ENCODE data around the gene FMOD. TPM values are rescaled to one million over a fixed set of nuclear protein-coding genes. Genes with fewer than 3 reads are reported as not detected.
A peak's percentile ranks its signal among the peaks of the same experiment; 100 is the strongest.

FMOD gene
- total RNA-seq, result 10 to 100 TPM; 25.2 to 29.6 TPM
- long read RNA-seq, transcript FMOD-201 (3 exons, 3,310 nt), result major isoform, 8 of 52 reads
- long read RNA-seq, partial matches to known transcripts, result 35 of 52 reads
- long read RNA-seq, other reads (novel, unspliced or antisense), result 9 of 52 reads

DNA sequence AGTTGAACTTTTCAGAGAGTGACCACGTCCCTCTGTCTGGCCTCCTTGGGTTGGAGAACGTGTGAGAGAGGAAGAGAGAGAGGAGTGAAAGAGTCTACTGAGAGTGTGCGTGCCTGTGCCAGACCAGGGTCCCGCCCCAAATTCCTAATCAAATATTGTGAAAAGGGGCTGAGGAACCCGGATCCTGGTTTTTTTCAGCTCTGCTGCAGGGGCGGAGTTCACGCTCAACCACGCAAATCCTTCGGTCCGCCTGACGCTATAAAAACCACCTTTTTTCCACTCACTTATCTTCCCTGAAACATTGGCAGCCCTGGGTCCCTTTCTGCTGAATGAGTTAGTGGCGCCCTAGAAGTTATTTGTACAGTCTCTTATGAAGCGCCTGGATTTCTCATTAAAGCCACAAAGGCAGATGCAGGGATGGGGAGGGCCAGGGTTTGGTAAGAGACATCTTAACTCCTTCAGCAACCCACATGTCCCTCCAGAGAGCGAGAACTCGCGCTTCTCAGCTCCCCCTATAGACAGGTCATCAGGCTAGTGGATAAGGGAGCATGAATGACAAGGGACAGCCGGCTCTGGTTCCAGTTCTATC lies at the start of gene FMOD:
TSS of gene FMOD (minus strand) at position 86 of the 589 bp plus-strand sequence. CDS start 2,852 bp downstream, outside the sequence.
- DNase-seq, result peak; percentile 47 to 53
- intact Hi-C loops (cut with DNase I, micrococcal nuclease), result no loop called here
- ATAC-seq, result peak; percentile 81

DNA sequence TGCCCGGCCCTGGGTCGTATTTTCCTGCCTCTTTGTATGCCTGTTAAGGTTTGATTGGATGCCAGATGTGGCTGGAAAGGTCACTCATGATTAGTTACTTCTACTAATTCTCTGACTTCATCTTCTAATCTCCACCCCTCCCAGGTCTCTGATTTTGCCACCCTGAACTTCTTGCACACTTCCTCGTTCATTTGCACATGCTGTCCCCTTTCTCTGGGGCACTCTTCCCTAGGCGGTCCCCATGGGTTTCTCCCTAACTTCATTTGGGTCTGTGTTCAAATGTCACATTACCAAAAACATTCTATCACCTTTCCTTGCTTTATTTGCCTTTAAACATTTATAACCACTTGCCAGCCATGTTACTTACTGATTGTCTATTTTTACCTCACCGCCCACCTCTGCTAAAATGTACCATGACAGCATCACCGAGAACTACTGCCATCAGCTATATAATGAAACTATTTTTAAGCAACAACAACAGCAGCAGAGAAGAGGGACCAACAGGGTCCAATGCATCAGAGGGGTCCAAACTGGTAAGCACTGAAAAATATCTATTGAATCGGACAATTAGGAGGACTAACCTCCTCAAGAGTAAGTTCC lies 45.8 kb upstream of the FMOD start:
- intact Hi-C loops (cut with DNase I, micrococcal nuclease), result no loop called here
- DNase-seq (no peak), ATAC-seq (no peak)

DNA sequence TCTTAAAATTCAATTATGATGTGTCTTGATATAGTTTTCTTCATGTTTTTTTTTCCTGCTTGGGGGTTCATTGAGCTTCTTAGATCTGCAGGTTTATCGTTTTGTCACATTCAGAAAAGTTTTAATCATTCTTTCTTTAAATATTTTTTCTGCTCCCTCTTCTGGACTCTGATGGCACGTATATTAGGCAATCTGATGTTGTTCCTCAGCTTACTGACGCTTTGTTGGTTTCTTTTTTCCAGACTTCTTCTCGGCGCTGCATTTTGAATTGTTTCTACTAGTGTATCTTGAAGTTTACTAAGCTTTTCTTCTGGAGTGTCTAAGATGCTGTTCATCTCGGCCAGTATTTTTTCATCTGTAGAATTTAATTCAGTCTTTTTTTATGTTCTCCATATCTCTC lies 44.8 kb upstream of the FMOD start:
- intact Hi-C loops (cut with DNase I, micrococcal nuclease), result no loop called here

DNA sequence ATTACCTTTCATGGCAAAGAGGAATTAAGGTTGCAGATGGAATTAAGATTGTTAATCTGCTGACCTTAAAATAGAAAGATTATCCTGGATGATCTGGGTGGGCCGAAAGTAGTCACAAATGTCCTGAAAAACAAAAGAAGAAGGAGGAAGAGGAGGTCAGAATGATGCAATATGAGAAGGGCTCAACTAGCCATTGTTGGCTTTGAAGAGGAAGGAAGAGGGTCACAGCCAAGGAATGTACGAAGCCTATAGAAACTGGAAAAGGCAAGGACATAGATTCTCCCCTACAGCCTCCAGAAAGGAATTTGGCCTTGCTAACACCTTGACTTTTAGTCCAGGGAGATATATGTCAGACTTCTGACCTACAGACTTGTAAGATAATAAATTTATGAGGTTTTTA lies 39.4 kb upstream of the FMOD start:
- DNase-seq (no peak), ATAC-seq (no peak)
- intact Hi-C loops (cut with DNase I, micrococcal nuclease), result no loop called here

More for the DNA sequence above, 44.8 kb upstream of the FMOD start:
- no peak for ATAC-seq
- no peak for DNase-seq

DNA sequence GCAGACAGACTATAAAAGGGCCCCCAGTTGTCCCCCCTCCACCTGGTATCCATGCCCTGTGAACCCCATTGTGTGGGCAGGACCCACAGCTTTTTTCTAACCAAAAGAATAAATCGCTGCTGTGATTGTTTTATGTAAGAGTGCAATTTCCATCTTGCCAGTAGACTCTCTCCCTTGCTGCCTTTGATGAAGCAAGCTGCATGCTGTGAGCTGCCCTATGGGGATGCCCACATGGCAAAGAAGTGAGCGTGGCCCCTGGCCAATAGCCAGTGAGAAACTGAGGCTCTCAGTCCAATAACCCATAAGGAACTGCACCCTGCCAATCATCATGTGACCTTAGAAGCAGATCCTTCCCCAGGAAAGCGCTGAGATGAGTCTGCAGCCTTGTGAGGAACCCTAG lies 37.8 kb upstream of the FMOD start:
- intact Hi-C loops (cut with DNase I, micrococcal nuclease), result no loop called here
- no peak for ATAC-seq
- DNase-seq, result no peak

DNA sequence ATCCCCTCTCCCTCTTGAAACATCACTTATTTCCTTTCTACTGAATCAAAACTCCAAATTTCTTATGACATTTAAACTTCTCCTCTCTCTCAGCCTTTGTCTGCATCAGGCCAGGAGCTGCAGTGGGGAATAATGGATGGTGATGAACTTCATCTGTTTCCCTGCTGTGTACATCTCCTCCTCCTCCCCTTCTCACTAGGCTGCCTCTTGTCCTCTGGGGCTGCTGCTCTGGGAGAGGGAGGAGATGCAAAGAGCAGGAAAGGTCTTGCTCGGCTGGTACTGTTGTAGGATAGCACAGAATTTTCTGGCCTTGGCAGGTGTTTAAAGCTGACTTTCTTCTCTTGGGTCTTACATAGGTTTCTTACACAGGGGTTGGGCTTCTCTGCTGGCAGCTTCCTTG lies 31.1 kb upstream of the FMOD start:
- DNase-seq (no peak), ATAC-seq (no peak)
- intact Hi-C loops (cut with DNase I, micrococcal nuclease), result no loop called here

DNA sequence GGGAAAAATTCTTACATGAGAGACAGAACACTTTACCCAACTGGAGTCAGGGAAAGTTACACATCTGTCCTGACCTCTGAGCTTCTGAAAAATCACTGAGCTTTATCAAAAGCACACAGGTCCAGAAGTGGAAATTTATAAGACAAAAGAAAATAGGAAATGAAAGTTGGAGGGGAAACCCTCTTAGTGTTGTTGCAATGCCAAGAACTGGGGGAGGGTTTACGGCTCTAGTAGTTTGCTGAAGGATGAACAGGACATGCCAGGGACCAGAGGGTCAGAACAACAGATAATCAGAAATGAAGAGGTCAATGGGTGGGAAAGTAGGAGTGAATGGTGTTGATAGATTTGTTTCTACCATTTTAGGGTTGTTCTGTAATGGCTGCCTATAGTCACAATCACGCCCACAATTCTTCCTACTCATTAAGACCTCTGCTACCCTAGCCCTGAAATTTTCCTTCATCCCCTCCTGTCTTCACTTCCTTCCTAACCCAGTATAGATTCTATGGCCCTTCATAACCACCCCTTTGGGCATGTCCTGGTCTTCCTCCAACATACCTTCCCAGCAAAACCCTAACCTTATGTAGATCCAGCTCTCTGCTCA lies 30.3 kb upstream of the FMOD start:
- DNase-seq (no peak), ATAC-seq (no peak)
- intact Hi-C loops (cut with DNase I, micrococcal nuclease), result no loop called here

DNA sequence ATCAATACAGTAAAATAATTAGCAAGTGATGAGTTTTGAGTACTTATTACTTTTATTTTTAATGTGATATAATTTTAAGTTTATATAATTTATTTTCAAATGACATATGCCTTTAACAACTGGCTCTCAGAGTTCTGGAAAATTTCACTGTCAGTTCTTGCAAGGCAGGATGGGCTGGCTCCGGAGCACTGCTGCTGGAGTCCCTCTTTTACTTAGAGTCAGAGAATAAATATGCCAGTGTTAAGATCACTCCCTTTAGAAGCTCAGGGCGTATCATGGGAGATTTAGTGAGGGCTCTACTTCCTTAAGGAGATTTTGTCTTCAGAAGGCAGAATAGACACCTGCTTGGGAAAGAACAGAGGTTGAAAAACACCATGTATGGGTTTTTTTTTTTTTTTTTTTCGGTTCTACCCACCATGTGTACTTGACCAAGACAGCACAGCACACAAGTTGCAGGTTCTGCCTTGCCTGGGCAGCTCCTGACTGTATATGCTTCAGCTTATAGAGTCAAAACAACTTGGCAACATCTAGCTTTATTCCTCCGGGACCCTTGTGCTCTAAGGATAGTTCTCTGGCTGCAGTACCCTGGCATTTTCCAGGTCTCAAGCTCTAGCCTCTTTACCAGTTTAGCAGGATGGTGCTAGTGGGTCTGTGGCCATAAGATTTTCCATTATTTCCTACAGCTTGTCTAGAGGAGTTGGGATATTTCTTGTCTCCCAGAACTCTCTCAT lies 29.7 kb upstream of the FMOD start:
- ATAC-seq, result peak; percentile 48
- intact Hi-C loops (cut with DNase I, micrococcal nuclease), result no loop called here

DNA sequence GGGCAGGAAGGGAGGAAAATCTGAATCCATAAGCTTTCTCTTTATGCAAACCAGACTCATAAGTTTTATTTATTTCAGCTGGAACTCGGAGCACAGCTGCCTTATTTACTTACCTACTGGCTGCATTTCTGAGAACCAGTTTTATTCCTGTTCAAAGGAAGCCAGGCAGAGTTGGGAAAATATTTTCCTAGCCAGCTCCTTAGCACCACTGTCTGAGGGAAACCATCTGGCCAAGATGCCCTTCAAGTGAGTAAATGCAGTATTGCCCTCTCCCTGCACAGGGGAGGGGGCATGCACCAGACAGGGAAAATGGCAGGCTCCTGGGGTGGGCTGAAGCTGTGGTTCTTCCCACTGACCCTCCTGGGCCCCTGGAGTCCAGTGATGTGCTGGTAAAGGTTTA lies 28.9 kb upstream of the FMOD start:
- DNase-seq, result no peak
- peak; percentile 13 for ATAC-seq
- intact Hi-C loops (cut with DNase I, micrococcal nuclease), result no loop called here

More for the DNA sequence above, 29.7 kb upstream of the FMOD start:
- DNase-seq, result no peak

DNA sequence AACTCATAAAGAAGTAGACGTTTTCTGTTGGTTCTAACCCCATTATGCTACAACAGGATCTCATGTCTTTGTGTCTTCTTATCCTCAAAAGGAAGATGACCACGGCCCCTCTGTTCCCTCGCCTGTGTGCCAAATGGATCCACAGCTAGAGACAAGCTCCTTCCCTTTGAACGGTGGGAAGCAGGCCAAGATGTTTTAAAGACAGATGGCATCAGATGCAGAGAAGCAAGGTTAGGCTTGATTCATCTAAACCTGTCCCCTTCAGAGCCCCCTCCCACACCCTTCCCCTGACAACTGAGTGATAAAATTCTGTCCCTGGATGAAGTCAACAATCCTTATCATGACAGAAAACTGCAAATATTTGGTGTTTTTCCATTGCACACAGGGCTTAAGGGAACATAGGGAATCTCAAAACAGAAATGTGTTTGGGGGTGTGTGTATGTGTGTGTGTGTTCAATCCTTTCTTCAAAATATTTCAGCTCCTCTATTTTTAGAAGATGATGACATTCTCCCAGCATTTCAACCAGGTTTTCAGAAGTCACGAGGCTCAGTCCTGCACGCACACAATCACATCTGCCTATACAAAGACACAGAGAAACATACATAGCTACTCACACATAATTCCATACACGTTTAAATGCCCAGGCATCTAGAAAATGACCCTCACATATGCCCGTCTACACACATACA lies 27.8 kb upstream of the FMOD start:
- intact Hi-C loops (cut with DNase I, micrococcal nuclease), result no loop called here
- ATAC-seq (no peak), DNase-seq (no peak)

DNA sequence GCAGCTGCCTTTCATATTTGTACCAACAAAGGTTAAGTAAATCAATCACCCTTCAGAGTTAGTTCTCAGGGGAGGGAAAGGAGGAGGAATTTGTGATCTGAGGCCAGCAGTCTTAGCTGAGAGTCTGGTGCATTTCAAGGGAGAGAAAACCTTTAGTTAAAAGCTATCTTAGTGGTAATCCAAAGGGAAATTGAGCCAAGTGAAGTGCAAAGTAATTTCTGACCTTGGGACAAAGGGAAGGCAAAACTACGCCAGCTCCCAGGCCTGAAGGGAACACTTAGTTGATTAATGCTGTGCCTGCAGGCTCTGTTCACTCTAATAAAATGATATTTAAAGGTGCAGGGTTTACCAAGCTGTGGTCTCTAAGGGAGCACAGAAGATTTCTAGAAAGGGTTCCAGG lies 23.1 kb upstream of the FMOD start:
- intact Hi-C loops (cut with DNase I, micrococcal nuclease), result no loop called here
- DNase-seq (no peak), ATAC-seq (no peak)

DNA sequence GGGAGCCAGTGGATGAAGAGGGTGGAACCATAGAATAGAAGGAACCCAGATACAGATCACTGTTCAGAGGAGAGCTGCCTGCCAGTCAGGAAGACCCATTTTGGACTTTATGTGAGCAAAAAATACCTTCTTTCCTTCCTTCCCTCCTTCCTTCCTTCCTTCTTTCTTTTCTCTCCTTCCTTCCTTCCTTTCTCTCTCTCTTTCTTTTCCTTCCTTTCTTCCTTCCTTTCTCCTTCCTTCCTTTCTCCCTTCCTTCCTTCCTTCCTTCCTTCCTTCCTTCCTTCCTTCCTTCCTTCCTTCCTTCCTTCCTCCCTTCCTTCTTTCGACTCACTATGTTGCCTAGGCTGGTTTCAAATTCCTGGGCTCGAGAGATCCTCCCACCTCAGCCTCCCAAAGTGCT lies 22.1 kb upstream of the FMOD start:
- ATAC-seq (no peak), DNase-seq (no peak)
- intact Hi-C loops (cut with DNase I, micrococcal nuclease), result no loop called here

DNA sequence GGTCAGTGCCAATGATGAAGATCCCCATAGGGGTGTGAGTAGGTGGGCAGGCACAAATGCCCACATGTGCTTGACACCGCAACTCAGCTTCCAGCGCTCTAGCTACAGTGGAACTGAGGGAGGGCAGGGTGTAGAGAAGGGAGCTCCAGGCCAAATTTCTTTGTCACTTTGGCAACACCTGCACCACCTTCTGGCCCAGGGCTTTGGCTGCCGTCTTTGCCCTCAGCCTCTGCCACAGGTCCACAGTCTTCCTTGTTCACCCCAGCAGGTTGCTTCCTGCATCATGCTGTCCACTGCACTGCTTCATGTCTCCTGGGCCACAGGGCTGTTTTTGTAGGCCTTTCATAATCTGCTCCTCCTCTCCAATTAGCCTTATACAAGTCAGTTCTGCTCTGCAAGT lies 20.4 kb upstream of the FMOD start:
- intact Hi-C loops (cut with DNase I, micrococcal nuclease), result no loop called here

DNA sequence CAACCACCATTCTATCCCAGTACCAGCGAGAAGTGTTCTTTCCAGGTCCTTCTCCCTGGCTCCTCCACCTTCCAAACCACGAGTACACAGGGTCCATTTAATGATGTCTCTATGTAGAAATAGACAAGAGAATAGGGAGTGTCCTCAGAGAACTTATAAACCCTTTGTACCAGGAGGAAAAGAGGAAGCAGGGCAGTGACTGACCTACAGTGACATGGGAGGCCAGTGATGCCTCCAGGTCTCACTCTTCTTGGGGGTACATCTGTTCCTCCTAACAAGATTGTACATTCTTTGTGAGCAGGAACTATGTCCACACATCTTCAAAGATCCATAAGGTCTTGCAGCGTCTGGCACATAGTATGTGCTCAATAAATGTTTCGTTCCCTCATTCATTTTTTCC lies 18.7 kb upstream of the FMOD start:
- no peak for DNase-seq
- ATAC-seq, result no peak
- intact Hi-C loops (cut with DNase I, micrococcal nuclease), result loop anchor here (10.0 kb wide), 1 partner anchor 65 kb away; no protein-coding TSS in a partner anchor

More for the DNA sequence above, 20.4 kb upstream of the FMOD start:
- DNase-seq (no peak), ATAC-seq (no peak)

DNA sequence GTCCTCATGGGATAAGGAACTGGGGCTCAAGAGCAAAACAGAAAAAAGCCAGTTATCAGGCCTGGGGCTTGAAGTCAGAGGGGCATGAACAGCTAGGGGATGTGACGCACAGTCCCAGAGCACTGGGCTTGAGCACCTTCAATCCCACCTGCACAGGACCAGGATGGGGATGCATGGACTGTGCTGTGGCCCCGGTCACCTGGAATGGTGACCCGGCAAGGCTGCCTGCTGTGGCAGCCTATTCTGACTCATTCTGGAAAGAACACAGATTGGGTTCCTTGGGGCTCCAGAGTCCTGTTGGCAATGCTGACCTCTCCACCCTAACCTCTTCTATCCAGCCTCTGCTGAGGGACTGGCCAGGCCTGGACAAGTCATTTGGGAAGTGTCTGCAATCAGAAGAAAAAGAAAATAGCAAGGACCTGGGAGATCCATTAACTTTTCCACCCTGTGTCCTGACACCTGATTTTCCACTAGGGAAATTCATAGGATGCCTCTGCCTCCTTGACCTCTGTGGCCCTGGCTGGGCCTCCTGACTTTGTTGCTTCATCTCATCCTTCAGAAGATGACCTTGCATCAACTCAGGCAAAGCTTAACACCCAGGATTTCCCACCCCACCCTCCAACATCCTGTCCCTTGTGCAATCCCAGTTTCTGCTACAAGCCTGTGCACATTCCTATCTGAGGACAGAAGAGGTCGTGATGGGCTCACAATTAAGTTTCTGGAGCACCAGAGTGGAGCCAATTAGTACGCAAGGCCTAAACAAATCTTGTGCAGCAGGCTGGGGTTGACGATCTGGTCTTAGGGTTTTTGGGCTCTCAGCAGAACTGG lies 17.9 kb upstream of the FMOD start:
- intact Hi-C loops (cut with DNase I, micrococcal nuclease), result loop anchor here (10.0 kb wide), 1 partner anchor 66 kb away; no protein-coding TSS in a partner anchor
- ATAC-seq, result no peak
- peak in 1 of 2 donors; percentile 58 for DNase-seq

DNA sequence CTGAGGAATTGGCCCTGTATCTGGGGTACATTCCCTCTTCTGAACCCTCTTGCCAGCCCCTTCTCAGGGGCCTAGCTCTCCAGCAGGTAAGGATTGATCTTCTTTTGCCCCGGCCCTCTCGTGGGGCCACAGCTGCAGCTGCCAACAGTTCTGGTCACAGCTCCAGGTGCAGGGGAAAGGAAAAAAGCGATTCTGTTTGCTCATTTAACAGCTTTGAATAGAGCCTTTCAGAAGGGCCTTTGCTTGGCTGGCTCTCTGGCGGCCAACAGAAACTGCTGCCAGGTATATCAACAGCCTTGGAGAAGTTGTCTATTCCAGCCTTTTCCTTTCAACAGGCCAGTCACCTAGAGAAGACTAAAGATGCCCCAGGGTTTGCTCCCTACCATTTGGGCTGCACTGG lies 16.1 kb upstream of the FMOD start:
- peak; percentile 21 for ATAC-seq
- intact Hi-C loops (cut with DNase I, micrococcal nuclease), result loop anchor here (10.0 kb wide), 1 partner anchor 68 kb away; no protein-coding TSS in a partner anchor
- no peak for DNase-seq

DNA sequence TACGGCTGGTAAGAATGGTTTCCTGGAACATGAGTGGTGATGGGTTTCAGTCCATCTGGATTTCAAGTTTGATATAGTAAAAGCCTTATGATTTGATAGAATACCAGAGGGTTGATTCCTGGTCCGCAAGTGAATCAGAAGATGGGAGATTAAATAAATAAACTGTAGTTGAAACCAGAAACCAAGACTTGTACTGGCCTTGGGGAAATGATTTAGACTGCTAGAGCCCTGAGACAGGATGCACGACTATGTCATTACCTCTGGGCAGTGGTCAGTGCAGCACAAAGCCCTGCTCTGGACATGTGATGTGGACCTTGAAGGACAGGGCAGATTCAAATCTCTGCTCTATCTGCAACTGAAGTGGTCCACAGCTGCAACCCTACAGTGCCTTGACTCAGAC lies 15.6 kb upstream of the FMOD start:
- intact Hi-C loops (cut with DNase I, micrococcal nuclease), result loop anchor here (10.0 kb wide), 1 partner anchor 68 kb away; no protein-coding TSS in a partner anchor
- ATAC-seq, result no peak

DNA sequence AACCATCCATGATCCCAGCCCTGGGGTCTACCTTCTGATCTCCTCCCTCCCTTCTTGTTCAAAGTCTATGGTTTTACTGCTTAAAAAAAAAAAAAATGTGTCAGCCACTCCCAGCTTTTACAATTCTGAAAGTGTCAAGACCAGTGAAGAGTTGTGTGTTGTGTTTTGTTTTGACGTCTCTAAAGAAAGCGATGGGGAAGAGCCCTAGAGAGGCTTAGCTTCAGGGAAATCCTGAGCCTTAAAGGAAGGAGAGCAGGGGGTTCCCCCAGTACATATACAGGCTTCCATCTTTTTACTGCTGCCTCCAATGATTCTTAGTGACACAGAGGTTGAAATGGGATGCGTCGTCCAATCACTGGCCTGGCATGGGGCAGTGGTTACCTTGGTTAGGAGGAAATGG lies 13.9 kb upstream of the FMOD start:
- intact Hi-C loops (cut with DNase I, micrococcal nuclease), result loop anchor here (10.0 kb wide), 1 partner anchor 70 kb away; no protein-coding TSS in a partner anchor
- peak; percentile 84 for ATAC-seq
- no peak for DNase-seq

More for the DNA sequence above, 15.6 kb upstream of the FMOD start:
- no peak for DNase-seq
